ENCODE measurements around the gene CYFIP2.
"Not testable (repeated sequence)": the region's sequence is repeated elsewhere in the genome, so short reads cannot be mapped to it uniquely, and the experiment has no call there.

CYFIP2 gene

GRCh38 chr5:157265714-157266285, at the start of gene CYFIP2:
Gene CYFIP2 (plus strand): TSS chr5:157266123. CDS start chr5:157285362, 19,239 bp downstream.
- peak; percentile 78 for DNase-seq (ENCODE audit: low spot score)

GRCh38 chr5:157216391-157217142, 49.4 kb upstream of the CYFIP2 start:
- no peak for DNase-seq (ENCODE audit: low spot score)

GRCh38 chr5:157217289-157218024, 48.5 kb upstream of the CYFIP2 start:
- DNase-seq (ENCODE audit: low spot score) = peak; percentile 7

- no peak for DNase-seq (ENCODE audit: low spot score)
These were observed 46.2 kb upstream of the CYFIP2 start for GRCh38 chr5:157219491-157220271.

GRCh38 chr5:157221959-157222358, 44.0 kb upstream of the CYFIP2 start:
- DNase-seq (ENCODE audit: low spot score) = no peak

- no peak for DNase-seq (ENCODE audit: low spot score)
These were observed 43.3 kb upstream of the CYFIP2 start for GRCh38 chr5:157222506-157223230.

GRCh38 chr5:157225469-157226422, 40.2 kb upstream of the CYFIP2 start:
- no peak for DNase-seq (ENCODE audit: low spot score)

GRCh38 chr5:157230610-157231009, 35.3 kb upstream of the CYFIP2 start:
- no peak for DNase-seq (ENCODE audit: low spot score)

- no peak for DNase-seq (ENCODE audit: low spot score)
These were observed 33.2 kb upstream of the CYFIP2 start for GRCh38 chr5:157232706-157233105.

- DNase-seq (ENCODE audit: low spot score) = no peak
These were observed 32.4 kb upstream of the CYFIP2 start for GRCh38 chr5:157233515-157233914.

GRCh38 chr5:157236423-157236822, 29.5 kb upstream of the CYFIP2 start:
- DNase-seq (ENCODE audit: low spot score) = no peak

GRCh38 chr5:157241483-157241882, 24.4 kb upstream of the CYFIP2 start:
- DNase-seq (ENCODE audit: low spot score) = no peak

- not testable (repeated sequence) for DNase-seq (ENCODE audit: low spot score)
These were observed 21.2 kb upstream of the CYFIP2 start for GRCh38 chr5:157244704-157245103.

- no peak for DNase-seq (ENCODE audit: low spot score)
These were observed 20.4 kb upstream of the CYFIP2 start for GRCh38 chr5:157245476-157245875.

GRCh38 chr5:157245886-157246285, 20.0 kb upstream of the CYFIP2 start:
- DNase-seq (ENCODE audit: low spot score) = no peak

GRCh38 chr5:157247267-157247666, 18.7 kb upstream of the CYFIP2 start:
- no peak for DNase-seq (ENCODE audit: low spot score)

GRCh38 chr5:157248821-157249470, 17.0 kb upstream of the CYFIP2 start:
- no peak for DNase-seq (ENCODE audit: low spot score)

- no peak for DNase-seq (ENCODE audit: low spot score)
These were observed 13.0 kb upstream of the CYFIP2 start for GRCh38 chr5:157252711-157253465.

GRCh38 chr5:157253547-157253946, 12.4 kb upstream of the CYFIP2 start:
- peak; percentile 35 for DNase-seq (ENCODE audit: low spot score)
